OCI-LY3 (cell line): ENCODE results near the gene AP5M1.
"Not testable (repeated sequence)": the region's sequence is repeated elsewhere in the genome, so short reads cannot be mapped to it uniquely, and the experiment has no call there.

ENCODE experiments used
- H2AFZ ChIP-seq: fragments of 200-600, 300-600 bp; shearing (Covaris generic); 2 replicates; pipeline ENCODE4 v1.6.0; 2014; ENCODE audit warnings: antibody characterized with exemption, low read depth, low read length
- H3K27ac ChIP-seq: fragments of 200-600, 300-600 bp; sonication (generic); 2 replicates; pipeline ENCODE4 v1.5.1; 2014; ENCODE audit warnings: mild to moderate bottlenecking, low read length, moderate library complexity, mixed read lengths
- H3K27me3 ChIP-seq: fragments of 200-600, 300-600 bp; sonication (generic); 2 replicates; pipeline ENCODE4 v1.6.1; 2014; ENCODE audit warnings: low read depth, low read length, mixed read lengths
- H3K36me3 ChIP-seq: fragments of 200-600, 300-600 bp; sonication (generic); replicated peaks from 2 replicates; pipeline ENCODE3; 2014; ENCODE audit warnings: low read depth, low read length, mixed read lengths
- H3K4me1 ChIP-seq: fragments of 300-600, 200-600 bp; sonication (generic); 2 replicates; pipeline ENCODE4 v1.6.1; 2014; ENCODE audit warnings: low read length, mixed read lengths
- H3K4me2 ChIP-seq: fragments of 200-600, 300-600 bp; sonication (generic); 2 replicates; pipeline ENCODE4 v1.6.1; 2014; ENCODE audit warnings: low read length, mixed read lengths
- H3K4me3 ChIP-seq: fragments of 300-600, 200-600 bp; sonication (generic); 2 replicates; pipeline ENCODE4 v1.5.1; 2014; ENCODE audit warnings: antibody characterized with exemption, mild to moderate bottlenecking, low read length, moderate library complexity
- H3K79me2 ChIP-seq: fragments of 300-600, 200-600 bp; shearing (Covaris generic); 2 replicates; pipeline ENCODE4 v1.6.1; 2014; ENCODE audit warnings: mild to moderate bottlenecking, low read length, mixed read lengths
- H3K9ac ChIP-seq: fragments of 300-600, 200-600 bp; shearing (Covaris generic); 2 replicates; pipeline ENCODE4 v1.6.0; 2014; ENCODE audit warnings: mild to moderate bottlenecking, low read length, moderate library complexity
- H3K9me3 ChIP-seq: fragments of 200-600, 300-600 bp; shearing (Covaris generic); 2 replicates; pipeline ENCODE4 v1.6.1; 2014; ENCODE audit warnings: low read length, mixed read lengths; ENCODE audit not compliant: insufficient read depth
- H4K20me1 ChIP-seq: fragments of 200-600, 300-600 bp; sonication (generic); 2 replicates; pipeline ENCODE4 v1.6.1; 2016; ENCODE audit warnings: low read length, mixed read lengths; ENCODE audit not compliant: insufficient read depth
- EZH2phosphoT487 ChIP-seq: fragments of 200-600 bp; shearing (Covaris generic); IDR thresholded peaks from 2 replicates; pipeline ENCODE4 v1.6.1; 2018; ENCODE audit warnings: antibody characterized with exemption, mixed run types, low read depth
- TF ChIP-seq, protein P1 (sequence below): fragments of 200-600, 300-600 bp; sonication (generic); IDR thresholded peaks from 2 replicates; pipeline ENCODE4 v1.5.1; 2014; ENCODE audit warnings: antibody characterized with exemption, low read length, low read depth

AP5M1 gene

DNA sequence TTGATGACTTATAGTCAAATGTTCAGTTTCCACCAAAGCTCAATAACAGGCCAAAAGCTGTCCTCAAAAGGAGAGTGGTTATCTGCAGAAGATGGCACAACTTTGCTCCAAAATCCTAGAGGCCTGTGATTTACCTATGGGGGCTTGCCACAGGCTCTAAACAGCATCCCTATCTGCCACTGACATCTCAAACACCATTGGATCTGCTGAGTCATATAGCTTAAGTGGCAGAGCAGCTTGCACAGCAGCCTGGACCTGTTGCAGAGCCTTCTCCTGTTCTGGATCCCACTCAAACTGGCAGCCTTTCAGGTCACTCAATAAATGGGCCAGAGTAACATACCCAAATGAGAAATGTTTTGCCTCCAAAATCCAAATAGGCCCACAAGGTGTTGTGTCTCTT is 61.1 kb downstream of the AP5M1 start:
- TF ChIP-seq, protein P1, sequence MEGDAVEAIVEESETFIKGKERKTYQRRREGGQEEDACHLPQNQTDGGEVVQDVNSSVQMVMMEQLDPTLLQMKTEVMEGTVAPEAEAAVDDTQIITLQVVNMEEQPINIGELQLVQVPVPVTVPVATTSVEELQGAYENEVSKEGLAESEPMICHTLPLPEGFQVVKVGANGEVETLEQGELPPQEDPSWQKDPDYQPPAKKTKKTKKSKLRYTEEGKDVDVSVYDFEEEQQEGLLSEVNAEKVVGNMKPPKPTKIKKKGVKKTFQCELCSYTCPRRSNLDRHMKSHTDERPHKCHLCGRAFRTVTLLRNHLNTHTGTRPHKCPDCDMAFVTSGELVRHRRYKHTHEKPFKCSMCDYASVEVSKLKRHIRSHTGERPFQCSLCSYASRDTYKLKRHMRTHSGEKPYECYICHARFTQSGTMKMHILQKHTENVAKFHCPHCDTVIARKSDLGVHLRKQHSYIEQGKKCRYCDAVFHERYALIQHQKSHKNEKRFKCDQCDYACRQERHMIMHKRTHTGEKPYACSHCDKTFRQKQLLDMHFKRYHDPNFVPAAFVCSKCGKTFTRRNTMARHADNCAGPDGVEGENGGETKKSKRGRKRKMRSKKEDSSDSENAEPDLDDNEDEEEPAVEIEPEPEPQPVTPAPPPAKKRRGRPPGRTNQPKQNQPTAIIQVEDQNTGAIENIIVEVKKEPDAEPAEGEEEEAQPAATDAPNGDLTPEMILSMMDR = no peak
- no peak for TF ChIP-seq EZH2phosphoT487
- no peaks in the 10 kb centered on the region; the same call in 1 of the 2 replicates for H3K9me3 ChIP-seq
- H3K36me3 ChIP-seq = no peaks in the 10 kb centered on the region
- no peak overlapping the region for H3K4me2 ChIP-seq
- peaks cover 18% of the 10 kb centered on the region for H3K4me1 ChIP-seq
- no peaks in the 10 kb centered on the region for H4K20me1 ChIP-seq
- H3K9ac ChIP-seq = no peak overlapping the region
- no peaks in the 10 kb centered on the region for H3K79me2 ChIP-seq
- H2AFZ ChIP-seq = no peak overlapping the region
- H3K27me3 ChIP-seq = no peaks in the 10 kb centered on the region
- H3K4me3 ChIP-seq = no peak overlapping the region
- no peak overlapping the region for H3K27ac ChIP-seq

DNA sequence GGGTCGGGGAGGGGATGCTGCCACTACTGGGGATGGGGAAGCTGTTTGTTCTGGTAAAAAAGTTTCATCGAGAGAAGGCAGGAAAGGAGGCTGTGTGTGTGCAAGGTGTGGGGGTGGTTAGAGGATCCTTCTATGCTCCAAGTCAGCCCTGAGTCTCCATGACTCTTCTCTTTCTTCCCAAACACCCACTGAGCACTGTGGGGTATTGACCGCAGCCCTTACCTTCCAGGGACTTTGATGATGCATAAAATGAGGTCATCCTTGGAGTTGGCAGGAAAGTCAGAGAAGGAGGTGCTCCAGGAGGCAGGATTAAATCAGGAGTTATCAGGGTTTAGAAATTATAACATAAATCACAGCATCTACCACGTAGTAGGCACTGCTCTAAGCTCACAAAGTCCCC is 63.7 kb downstream of the AP5M1 start:
- H3K9me3 ChIP-seq = peaks cover 12% of the 10 kb centered on the region
- not testable (repeated sequence) for H3K4me1 ChIP-seq, H3K36me3 ChIP-seq, H3K4me3 ChIP-seq, H3K27ac ChIP-seq, H3K79me2 ChIP-seq, H2AFZ ChIP-seq, H4K20me1 ChIP-seq, H3K9ac ChIP-seq, H3K4me2 ChIP-seq, H3K27me3 ChIP-seq

DNA sequence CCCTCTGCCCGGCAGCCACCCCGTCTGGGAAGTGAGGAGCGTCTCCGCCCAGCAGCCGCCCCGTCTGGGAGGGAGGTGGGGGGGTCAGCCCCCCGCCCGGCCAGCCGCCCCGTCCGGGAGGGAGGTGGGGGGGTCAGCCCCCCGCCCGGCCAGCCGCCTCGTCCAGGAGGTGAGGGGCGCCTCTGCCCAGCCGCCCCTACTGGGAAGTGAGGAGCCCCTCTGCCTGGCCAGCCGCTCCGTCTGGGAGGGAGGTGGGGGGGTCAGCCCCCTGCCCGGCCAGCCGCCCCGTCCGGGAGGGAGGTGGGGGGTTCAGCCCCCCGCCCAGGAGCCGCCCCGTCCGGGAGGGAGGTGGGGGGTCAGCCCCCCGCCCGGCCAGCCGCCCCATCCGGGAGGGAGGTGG is 65.0 kb downstream of the AP5M1 start:
- H3K4me3 ChIP-seq, H3K4me1 ChIP-seq, H4K20me1 ChIP-seq, H3K9ac ChIP-seq, H3K27ac ChIP-seq, H2AFZ ChIP-seq, H3K27me3 ChIP-seq, H3K4me2 ChIP-seq, H3K36me3 ChIP-seq, H3K79me2 ChIP-seq: not testable (repeated sequence)
- peaks cover 12% of the 10 kb centered on the region for H3K9me3 ChIP-seq

DNA sequence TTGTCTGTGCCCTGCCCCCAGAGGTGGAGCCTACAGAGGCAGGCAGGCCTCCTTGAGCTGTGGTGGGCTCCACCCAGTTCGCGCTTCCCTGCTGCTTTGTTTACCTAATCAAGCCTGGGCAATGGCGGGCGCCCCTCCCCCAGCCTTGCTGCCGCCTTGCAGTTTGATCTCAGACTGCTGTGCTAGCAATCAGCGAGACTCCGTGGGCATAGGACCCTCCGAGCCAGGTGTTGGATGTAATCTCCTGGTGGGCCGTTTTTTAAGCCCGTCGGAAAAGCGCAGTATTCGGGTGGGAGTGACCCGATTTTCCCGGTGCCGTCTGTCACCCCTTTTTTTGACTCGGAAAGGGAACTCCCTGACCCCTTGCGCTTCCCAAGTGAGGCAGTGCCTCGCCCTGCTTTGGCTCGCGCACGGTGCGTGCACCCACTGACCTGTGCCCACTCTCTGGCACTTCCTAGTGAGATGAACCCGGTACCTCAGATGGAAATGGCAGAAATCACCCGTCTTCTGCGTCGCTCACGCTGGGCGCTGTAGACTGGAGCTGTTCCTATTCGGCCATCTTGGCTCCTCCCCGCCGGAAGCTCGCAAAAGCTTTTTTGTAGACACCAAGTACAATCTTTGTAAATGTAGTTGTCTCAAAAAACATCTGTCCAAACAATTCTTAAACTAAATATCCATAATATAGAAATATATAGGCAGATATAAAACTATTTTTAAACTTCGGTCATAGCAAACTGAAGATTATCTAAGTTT is 75.0 kb downstream of the AP5M1 start:
- not testable (repeated sequence) for H3K4me3 ChIP-seq, H4K20me1 ChIP-seq, H2AFZ ChIP-seq, H3K4me1 ChIP-seq, H3K79me2 ChIP-seq, H3K36me3 ChIP-seq, H3K9me3 ChIP-seq, H3K27ac ChIP-seq, H3K4me2 ChIP-seq, H3K9ac ChIP-seq, H3K27me3 ChIP-seq

DNA sequence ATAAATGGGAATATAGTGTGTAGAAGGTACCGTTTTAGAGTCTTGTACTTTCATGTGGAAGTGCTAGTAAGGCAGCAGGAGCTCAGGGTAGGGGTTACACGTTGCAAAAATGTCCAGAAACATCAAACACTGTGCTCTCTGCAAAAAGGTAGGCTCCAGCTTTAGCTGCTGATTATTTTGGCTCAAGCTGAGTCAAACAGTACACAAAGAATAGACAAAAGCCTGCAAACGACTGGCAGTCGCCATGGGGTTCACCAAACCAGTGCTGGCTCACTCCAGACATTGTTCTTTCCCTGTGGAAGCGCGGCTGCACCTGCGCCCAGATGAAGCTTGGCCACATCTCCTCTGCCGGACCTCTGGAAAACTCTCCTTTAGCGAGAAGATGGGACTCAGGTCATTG is 76.3 kb downstream of the AP5M1 start:
- Histone ChIP-seq H3K9me3 (no peaks in the 10 kb centered on the region), H3K9ac (no peak overlapping the region), H3K4me3 (no peak overlapping the region), H3K27me3 (peaks cover 4% of the 10 kb centered on the region; the same call in 1 of the 2 replicates), H2AFZ (no peak overlapping the region), H4K20me1 (no peaks in the 10 kb centered on the region), H3K4me2 (no peak overlapping the region), H3K79me2 (no peaks in the 10 kb centered on the region), H3K4me1 (no peaks in the 10 kb centered on the region), H3K36me3 (no peaks in the 10 kb centered on the region), H3K27ac (no peak overlapping the region)
- no peak for TF ChIP-seq EZH2phosphoT487
- TF ChIP-seq, protein P1 = no peak
